GM13976 (cell line): ENCODE data around the gene TOP2B.

Experiments used
- DNase-seq: peaks from one replicate; pipeline ENCODE4 v3.0.0; 2012; ENCODE audit warnings: low spot score
- CTCF ChIP-seq: IDR thresholded peaks from 2 replicates; pipeline ENCODE4 v1.5.1; 2012; ENCODE audit warnings: borderline replicate concordance, mild to moderate bottlenecking; ENCODE audit not compliant: insufficient read depth; ENCODE audit errors: extremely low read depth, missing control alignments, control extremely low read depth
- in situ Hi-C: fragments of 300-500 bp; cut with MboI; formaldehyde crosslinking; loops from one replicate; pipeline ENCODE4 v1.12.0; 2022; ENCODE audit warnings: low sequenced_read_pairs, mixed read lengths, inconsistent platforms; ENCODE audit not compliant: unreplicated experiment

TOP2B gene

GRCh38 chr3:25687742-25688141, 23.0 kb upstream of the TOP2B start:
- in situ Hi-C loops: no loop called here
- no peak for TF ChIP-seq CTCF
- no peak for DNase-seq

- TF ChIP-seq CTCF: no peak
- no peak for DNase-seq
- in situ Hi-C loops: no loop called here
These were observed 22.1 kb upstream of the TOP2B start for GRCh38 chr3:25686766-25687165.

GRCh38 chr3:25683882-25684281, 19.2 kb upstream of the TOP2B start:
- in situ Hi-C loops: no loop called here
- DNase-seq: no peak
- no peak for TF ChIP-seq CTCF

GRCh38 chr3:25683410-25683809, 18.7 kb upstream of the TOP2B start:
- no peak for TF ChIP-seq CTCF

GRCh38 chr3:25679642-25680302, 15.1 kb upstream of the TOP2B start:
- in situ Hi-C loops: no loop called here
- no peak for TF ChIP-seq CTCF
- no peak for DNase-seq

More at GRCh38 chr3:25683410-25683809, 18.7 kb upstream of the TOP2B start:
- DNase-seq: no peak
- in situ Hi-C loops: no loop called here

- no peak for DNase-seq
- in situ Hi-C loops: no loop called here
- TF ChIP-seq CTCF: no peak
These were observed 14.5 kb upstream of the TOP2B start for GRCh38 chr3:25679166-25679565.
